Esophagus (tissue), 2 donors: ENCODE data around the gene ROGDI. TPM values are rescaled to one million over a fixed set of nuclear protein-coding genes. Genes with fewer than 3 reads are reported as not detected.

Experiments
- H3K27ac ChIP-seq, 2 donors: one replicate each; pipeline ENCODE4 v1.5.1; 2013; ENCODE audit warnings: low read depth in 2 of 2, mild to moderate bottlenecking in 2 of 2, inconsistent platforms in 1 of 2, low read length in 1 of 2, moderate library complexity in 1 of 2
- H3K27me3 ChIP-seq, 2 donors: one replicate each; pipeline ENCODE4 v1.6.1; 2013; ENCODE audit warnings: low read length in 2 of 2, control low read depth in 1 of 2, mild to moderate bottlenecking in 1 of 2; ENCODE audit not compliant: insufficient read depth in 2 of 2, control insufficient read depth in 1 of 2
- H3K36me3 ChIP-seq, 2 donors: one replicate each; pipeline ENCODE4 v1.6.1; 2013; ENCODE audit warnings: low read length in 1 of 2; ENCODE audit not compliant: control insufficient read depth in 2 of 2, insufficient read depth in 2 of 2
- H3K4me1 ChIP-seq, 2 donors: one replicate each; pipeline ENCODE4 v1.6.1; 2013; ENCODE audit warnings: low read length in 1 of 2; ENCODE audit not compliant: control insufficient read depth in 2 of 2, insufficient read depth in 2 of 2
- H3K4me3 ChIP-seq, 2 donors: one replicate each; pipeline ENCODE4 v1.5.1; 2013; ENCODE audit warnings: low read length in 2 of 2, mild to moderate bottlenecking in 2 of 2, low read depth in 1 of 2, moderate library complexity in 1 of 2
- H3K9me3 ChIP-seq, 2 donors: one replicate each; pipeline ENCODE4 v1.6.1; 2013; ENCODE audit warnings: mild to moderate bottlenecking in 2 of 2, low read depth in 1 of 2, low read length in 1 of 2, moderate library complexity in 1 of 2; ENCODE audit not compliant: control insufficient read depth in 2 of 2, insufficient read depth in 1 of 2
- WGBS, 2 donors: extraction: QIAGEN DNeasy Blood & Tissue Kit; methylation state at CpG; one replicate each; pipeline ENCODE4 v1.1.7; 2013; 5-methylcytosine and 5-hydroxymethylcytosine counted together
- polyA plus RNA-seq, 2 donors: library from polyadenylated mRNA; stranded (reverse); fragments of 200-250 nt; gene quantifications; one replicate each; pipeline ENCODE4 v1.2.3, GENCODE V29; 2013
- donor health status: healthy with polysubstance abuse.
- donor health status: Bipolar disorder and iron deficiency.

ROGDI gene
- polyA plus RNA-seq, 2 donors = 28.7 to 49.5 TPM

DNA sequence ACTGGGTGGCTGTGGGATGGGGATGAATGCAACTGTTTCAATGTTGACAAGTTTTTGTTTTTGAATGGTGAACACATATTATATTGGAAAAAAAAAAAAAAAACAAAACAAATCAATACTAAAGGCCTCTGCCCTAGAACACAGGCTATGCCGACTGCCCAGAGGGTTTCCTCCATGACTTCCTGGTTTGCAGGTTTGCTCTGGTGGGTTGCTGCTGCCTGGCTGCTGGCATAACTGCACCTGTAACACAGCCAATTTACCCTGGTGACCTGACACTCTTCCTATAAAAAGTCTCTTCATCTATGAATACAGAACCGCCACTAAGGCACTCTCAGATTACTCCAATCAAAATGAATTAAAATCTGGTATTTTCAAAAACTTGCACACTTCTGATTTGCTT lies 34.3 kb upstream of the ROGDI start:
- Histone ChIP-seq H3K4me3 (no peak overlapping the region), H3K27me3 (no peaks in the 10 kb centered on the region), H3K4me1 (no peaks in the 10 kb centered on the region), H3K9me3 (no peaks in the 10 kb centered on the region), H3K27ac (no peak overlapping the region), H3K36me3 (peaks cover 12 to 14% of the 10 kb centered on the region in 2 donors)
- 90% methylated on average over 2 of the region's 2 CpGs for WGBS, 2 donors

GRCh38 chr16:4833584-4833983 lies 31.2 kb upstream of the ROGDI start:
- no peaks in the 10 kb centered on the region for H3K27me3 ChIP-seq
- no peak overlapping the region for H3K4me3 ChIP-seq
- peaks cover 18% of the 10 kb centered on the region in 2 donors for H3K36me3 ChIP-seq
- no peak overlapping the region for H3K27ac ChIP-seq
- H3K4me1 ChIP-seq = no peaks in the 10 kb centered on the region
- WGBS, 2 donors = 85 to 92% methylated on average over 1 of the region's 1 CpG
- no peaks in the 10 kb centered on the region for H3K9me3 ChIP-seq

- Histone ChIP-seq H3K36me3 (peaks cover 21 to 22% of the 10 kb centered on the region in 2 donors), H3K4me1 (no peaks in the 10 kb centered on the region), H3K27me3 (no peaks in the 10 kb centered on the region), H3K27ac (no peak overlapping the region), H3K9me3 (no peaks in the 10 kb centered on the region), H3K4me3 (no peak overlapping the region)
- 76 to 87% methylated on average over 6 of the region's 6 CpGs for WGBS, 2 donors
Measured at GRCh38 chr16:4832698-4833343, 30.4 kb upstream of the ROGDI start.

GRCh38 chr16:4831616-4832015 lies 29.2 kb upstream of the ROGDI start:
- Histone ChIP-seq H3K27ac (no peak overlapping the region), H3K27me3 (no peaks in the 10 kb centered on the region), H3K4me1 (no peaks in the 10 kb centered on the region), H3K36me3 (peaks cover 21 to 30% of the 10 kb centered on the region in 2 donors), H3K9me3 (no peaks in the 10 kb centered on the region), H3K4me3 (no peak overlapping the region)
- 93 to 95% methylated on average over 8 of the region's 8 CpGs for WGBS, 2 donors

DNA sequence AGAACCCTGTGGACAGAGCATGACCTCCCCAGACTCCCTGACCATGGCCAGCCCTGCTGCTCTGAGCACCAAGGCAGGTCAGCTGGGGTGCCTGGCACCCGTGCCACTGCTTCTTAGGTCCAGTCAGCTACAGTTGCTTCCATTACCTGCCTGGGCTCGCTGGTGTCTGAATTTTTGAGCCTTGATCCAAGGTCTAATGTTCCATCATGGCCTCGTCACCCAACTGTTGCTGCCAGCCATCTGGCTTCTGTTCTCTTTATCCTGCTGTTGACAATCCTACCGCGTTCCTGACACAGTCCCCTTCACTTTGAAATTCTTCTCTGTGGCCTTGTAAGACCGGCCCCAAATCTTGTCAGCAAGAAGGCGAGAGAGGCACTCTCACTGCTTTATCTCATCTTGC lies 28.0 kb upstream of the ROGDI start:
- H3K27me3 ChIP-seq = no peaks in the 10 kb centered on the region
- 91% methylated on average over 7 of the region's 7 CpGs for WGBS, 2 donors
- peaks cover 21 to 32% of the 10 kb centered on the region in 2 donors for H3K36me3 ChIP-seq
- no peaks in the 10 kb centered on the region for H3K4me1 ChIP-seq
- H3K9me3 ChIP-seq = no peaks in the 10 kb centered on the region
- no peak overlapping the region for H3K4me3 ChIP-seq
- H3K27ac ChIP-seq = no peak overlapping the region

DNA sequence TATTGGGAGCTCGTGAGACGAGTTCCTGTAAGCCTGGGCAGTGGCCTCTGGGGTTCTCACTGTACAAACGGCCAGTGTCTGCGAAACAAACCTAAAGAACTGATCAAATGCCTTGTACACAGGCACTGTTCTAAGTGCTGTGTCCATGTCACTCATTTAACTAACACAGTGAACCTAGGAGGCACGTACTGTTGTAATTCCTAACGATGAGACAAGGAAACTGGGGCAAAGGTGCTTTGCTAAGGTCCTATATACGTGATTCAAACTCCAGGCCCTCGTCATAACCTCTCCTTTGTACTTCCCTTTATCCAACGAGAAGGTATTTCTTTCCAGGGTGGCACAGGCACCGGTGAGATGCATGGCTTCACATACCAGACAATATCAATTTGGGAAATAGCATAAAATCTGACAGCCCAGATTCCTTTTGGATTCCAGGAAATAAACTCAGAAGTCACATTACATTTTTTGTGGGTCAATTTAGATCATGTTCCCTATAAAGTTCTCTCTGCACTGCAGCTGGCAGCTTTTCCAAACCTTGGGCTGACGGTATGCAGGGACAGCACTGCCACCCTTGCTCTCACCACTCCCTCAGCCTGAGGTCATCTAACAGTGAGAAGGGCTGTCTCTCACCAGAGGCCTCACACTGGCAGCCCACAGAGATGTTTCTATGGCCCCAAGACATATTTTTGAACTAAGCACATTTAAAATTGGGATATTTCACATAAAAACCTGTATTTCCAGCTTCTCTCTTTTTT lies 26.3 kb upstream of the ROGDI start:
- 94 to 95% methylated on average over 11 of the region's 11 CpGs for WGBS, 2 donors
- no peak overlapping the region for H3K4me3 ChIP-seq
- H3K36me3 ChIP-seq = peaks cover 26 to 40% of the 10 kb centered on the region in 2 donors
- no peak overlapping the region for H3K27ac ChIP-seq
- H3K9me3 ChIP-seq = no peaks in the 10 kb centered on the region
- no peaks in the 10 kb centered on the region for H3K27me3 ChIP-seq
- no peaks in the 10 kb centered on the region for H3K4me1 ChIP-seq

DNA sequence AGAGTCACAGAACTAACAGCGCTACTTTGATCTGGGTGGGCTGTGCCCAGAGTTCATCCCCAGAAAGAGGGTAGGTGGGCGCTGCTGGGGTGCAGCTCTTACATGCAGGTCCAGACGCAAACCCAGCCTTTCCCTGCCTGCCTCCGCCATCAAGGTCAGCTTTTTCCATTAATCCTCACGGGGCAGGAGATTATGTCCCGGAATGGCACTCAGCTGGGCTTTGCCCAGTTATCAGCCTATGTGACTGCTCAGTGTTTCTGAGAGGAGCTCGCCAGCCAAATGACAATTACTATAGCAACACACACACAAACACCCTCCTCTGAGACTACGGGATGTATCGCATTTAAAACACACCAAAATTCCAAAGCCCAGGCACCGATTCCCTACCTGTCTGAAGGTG lies 24.5 kb upstream of the ROGDI start:
- Histone ChIP-seq H3K27ac (no peak overlapping the region), H3K36me3 (peaks cover 29 to 42% of the 10 kb centered on the region in 2 donors), H3K4me1 (no peaks in the 10 kb centered on the region), H3K4me3 (no peak overlapping the region), H3K27me3 (no peaks in the 10 kb centered on the region), H3K9me3 (no peaks in the 10 kb centered on the region)
- 71 to 86% methylated on average over 10 of the region's 10 CpGs for WGBS, 2 donors

- H3K27me3 ChIP-seq = no peaks in the 10 kb centered on the region
- 96 to 97% methylated on average over 4 of the region's 4 CpGs for WGBS, 2 donors
- no peak overlapping the region for H3K27ac ChIP-seq
- no peak overlapping the region for H3K4me3 ChIP-seq
- H3K4me1 ChIP-seq = no peaks in the 10 kb centered on the region
- H3K9me3 ChIP-seq = no peaks in the 10 kb centered on the region
- peaks cover 27 to 43% of the 10 kb centered on the region in 2 donors for H3K36me3 ChIP-seq
Measured at GRCh38 chr16:4826526-4826925, 24.1 kb upstream of the ROGDI start.

DNA sequence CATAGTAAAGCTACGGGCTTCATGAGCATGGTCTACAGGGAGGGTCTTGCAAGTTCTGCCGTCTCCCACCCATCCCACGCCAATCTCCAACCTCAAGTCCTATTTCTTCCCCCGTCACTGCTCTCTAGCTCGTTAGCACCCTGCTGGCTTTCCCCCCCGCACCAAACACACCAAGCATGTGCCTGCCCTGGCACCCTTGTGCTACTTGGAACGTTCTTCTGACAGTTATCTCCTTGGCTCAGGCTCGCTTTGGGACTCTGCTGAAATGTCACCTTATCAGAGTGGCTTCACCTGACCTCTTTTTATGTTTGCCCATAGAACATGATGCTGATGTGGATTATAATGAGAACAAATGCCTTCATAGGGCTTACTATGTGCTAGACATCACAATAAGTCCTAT lies 22.8 kb upstream of the ROGDI start:
- 87 to 89% methylated on average over 8 of the region's 8 CpGs for WGBS, 2 donors
- Histone ChIP-seq H3K4me1 (no peaks in the 10 kb centered on the region), H3K27ac (no peak overlapping the region), H3K4me3 (no peak overlapping the region), H3K27me3 (no peaks in the 10 kb centered on the region), H3K36me3 (peaks cover 18 to 40% of the 10 kb centered on the region in 2 donors), H3K9me3 (no peaks in the 10 kb centered on the region)

- Histone ChIP-seq H3K36me3 (peaks cover 28 to 34% of the 10 kb centered on the region in 2 donors), H3K4me1 (no peaks in the 10 kb centered on the region), H3K27ac (no peak overlapping the region), H3K9me3 (no peaks in the 10 kb centered on the region), H3K4me3 (no peak overlapping the region), H3K27me3 (no peaks in the 10 kb centered on the region)
- 62 to 72% methylated on average over 6 of the region's 6 CpGs for WGBS, 2 donors
Measured at GRCh38 chr16:4820652-4821051, 18.2 kb upstream of the ROGDI start.
